HuH-7 (cell line): ENCODE data around the gene GAK.
"Not testable (repeated sequence)": the region's sequence is repeated elsewhere in the genome, so short reads cannot be mapped to it uniquely, and the experiment has no call there.

ENCODE experiments used
- DNase-seq: peaks from one replicate; pipeline ENCODE4 v3.0.0; 2011; ENCODE audit warnings: low spot score

GAK gene

GRCh38 chr4:931960-932712, at the start of gene GAK, which contains the start of gene TMEM175:
Gene GAK, minus strand, starts transcription at chr4:932316. Its CDS starts 129 bp downstream, at chr4:932187.
Gene TMEM175, plus strand, starts transcription at chr4:932460. Its CDS starts 15,280 bp downstream, at chr4:947740.
- peak; percentile 99 for DNase-seq

GRCh38 chr4:978957-979701, 47.0 kb upstream of the GAK start:
- peak; percentile 74 for DNase-seq

DNA sequence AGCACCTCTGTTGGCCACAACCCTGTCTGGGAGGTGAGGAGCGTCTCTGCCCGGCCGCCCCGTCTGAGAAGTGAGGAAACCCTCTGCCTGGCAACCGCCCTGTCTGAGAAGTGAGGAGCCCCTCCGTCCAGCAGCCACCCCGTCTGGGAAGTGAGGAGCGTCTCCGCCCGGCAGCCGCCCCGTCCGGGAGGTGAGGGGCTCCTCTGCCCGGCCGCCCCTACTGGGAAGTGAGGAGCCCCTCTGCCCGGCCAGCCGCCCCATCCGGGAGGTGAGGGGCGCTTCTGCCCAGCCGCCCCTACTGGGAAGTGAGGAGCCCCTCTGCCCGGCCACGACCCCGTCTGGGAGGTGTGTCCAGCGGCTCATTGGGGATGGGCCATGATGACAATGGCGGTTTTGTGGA, 43.9 kb upstream of the GAK start:
- not testable (repeated sequence) for DNase-seq

- DNase-seq, result no peak
Measured at GRCh38 chr4:974668-975067, 42.6 kb upstream of the GAK start.

DNA sequence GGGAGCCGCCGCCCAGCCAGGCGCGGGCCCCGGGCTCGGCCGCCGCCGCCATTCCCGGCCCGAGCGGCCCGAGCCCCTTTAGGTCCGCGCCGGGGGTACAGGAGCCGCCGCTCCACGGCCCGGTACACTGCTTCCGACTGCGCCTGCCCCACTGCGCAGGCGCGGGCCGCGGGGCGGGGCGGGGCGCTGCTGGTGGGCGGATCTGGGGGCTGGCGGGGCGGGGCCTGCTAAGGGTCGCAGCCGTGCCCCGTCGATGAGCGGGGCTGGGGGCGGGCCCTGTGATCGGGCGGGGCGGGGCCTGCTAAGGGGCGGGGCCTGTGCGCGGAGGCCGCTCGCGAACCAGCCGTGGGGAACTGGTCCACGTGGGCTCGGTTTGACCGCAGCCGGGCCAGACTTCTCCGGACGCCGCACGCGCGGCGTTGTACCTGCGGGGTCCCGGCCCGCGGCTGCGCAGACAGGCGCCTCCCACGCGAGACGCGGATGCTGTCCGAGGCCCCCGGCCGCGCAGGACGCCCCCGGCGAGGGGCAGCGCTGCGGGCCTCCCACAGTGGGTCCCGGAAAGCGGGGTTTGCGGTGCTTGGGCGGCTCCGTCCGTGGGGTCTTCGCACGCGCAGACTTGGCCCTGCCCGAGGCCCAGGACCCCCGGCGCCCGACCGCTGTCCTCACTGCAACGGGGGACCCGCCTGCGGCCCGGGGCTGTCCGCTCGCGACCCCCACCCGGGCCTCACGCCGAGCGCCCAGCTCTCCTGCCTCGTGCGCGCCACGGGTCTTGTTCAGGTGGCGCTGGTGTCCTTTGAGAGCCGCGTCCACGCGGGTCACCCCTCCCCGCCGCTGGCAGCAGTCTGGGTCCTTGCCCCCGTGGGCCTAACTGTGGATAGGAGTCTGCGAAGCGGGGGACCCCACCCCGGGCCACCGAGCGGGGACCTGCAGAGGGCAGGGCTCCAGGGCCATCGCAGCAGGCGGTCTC, 41.6 kb upstream of the GAK start, which contains the start of gene DGKQ:
TSS of gene DGKQ (minus strand) at position 139 of the 967 bp plus-strand sequence. CDS start at position 52, 87 bp downstream.
- DNase-seq, result peak; percentile 94

DNA sequence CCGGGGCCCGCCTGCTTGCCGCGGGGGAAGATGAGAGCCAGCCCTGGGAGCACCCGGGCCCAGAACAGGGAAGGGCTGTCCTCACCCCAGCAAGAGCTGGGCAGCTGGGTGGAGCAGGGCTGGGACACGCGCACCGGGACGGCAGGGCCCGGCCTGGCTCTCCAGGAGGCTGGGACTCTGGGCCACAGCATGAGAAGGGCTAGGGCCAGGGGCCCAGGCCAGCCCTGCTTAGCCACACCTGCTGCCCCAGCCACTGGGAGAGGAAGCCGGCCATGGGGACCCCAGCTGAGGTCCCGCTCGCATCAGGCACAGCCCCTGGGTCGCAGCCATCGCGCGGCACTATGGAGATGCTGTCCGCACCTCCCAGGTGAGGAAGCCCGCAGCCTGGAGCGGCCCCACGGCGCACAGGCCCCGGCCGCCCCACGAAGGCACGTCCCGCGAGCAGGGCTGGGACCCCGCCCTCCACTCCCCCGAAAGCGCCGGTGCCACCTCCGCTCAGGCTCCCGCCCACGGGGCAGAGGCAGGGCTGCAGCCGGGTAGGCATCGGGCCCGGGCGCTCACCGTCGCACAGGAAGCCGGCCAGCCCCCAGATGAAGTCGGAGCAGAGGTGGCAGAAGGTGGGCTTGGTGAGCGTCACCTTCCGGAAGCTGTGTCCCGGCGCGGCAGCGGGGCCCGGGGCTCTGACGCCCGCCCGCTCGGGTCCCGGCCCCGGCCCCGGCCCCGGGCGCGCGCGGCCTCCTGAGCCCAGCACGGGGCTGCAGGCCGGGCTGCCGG, 40.7 kb upstream of the GAK start:
- no peak for DNase-seq

DNA sequence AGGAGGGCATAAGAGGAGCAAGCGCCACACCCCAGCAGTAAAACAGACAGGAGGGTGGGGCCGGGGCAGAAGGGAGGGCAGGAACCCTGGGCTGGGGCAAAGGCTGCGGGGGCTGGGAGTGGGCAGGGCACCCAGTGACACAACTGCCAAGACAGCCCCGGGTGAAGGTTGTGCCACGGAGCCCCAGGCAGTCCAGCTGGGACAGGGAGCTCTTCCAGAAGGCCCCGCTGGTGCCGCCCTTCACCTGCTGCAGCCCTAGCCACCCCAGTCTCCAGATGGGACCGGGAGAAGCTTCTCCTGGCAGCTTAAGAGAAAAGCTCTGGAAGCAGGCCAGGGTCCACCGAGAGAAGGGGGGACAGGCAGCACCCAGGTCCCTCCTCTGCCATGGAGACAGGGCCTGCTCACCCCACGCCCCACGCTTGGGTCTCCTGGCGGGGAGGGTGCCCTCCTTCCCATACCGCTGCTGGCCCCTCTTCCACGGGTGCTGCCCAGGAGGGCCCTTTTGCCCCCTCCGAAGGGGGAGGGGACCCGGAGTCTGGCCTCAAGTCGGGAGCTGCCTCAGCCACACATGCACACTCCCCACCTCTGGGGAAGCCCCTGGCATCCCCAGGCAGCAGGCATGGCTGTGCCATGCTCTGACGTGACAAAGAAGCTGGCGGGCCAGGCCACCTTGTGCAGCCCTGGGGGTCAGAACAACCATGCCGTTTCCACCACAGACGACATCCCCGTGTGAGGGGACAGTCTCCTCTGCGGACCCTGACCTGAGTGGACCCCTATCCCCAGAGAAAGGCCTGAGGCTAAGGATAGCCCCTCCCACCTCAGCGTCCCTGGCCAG, 39.8 kb upstream of the GAK start:
- no peak for DNase-seq

DNA sequence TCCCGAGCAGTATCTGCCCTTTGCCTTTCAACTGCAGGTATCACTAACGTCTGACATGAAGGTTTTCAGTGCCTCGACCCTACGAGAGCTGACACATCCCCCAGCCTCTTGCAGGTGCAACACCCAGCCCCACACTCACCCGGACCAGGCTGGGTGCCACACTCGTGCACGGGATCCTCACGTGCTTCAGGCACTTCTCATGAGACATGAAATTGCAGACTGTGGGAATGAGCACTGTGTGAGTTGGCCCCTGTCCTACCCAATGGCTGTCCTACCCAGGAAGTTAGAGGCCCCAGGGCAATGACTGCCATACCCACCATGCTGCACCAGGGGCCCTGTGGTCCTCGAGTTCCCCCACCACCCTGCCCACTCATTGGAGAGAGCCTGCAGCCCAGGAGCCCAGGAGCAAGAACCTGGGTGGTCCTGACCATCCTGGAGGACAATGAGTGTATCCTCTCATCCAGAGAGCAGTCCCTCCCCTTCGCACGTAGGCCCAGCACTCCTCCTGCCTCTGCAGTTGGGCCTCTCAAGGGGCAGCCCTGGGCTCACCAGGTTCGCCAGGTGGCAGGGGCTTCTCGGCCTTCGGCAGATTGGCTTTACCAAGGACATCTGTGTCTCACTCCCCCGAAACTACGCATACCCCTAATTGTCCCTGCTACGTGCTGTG, 38.9 kb upstream of the GAK start:
- DNase-seq, result no peak

DNA sequence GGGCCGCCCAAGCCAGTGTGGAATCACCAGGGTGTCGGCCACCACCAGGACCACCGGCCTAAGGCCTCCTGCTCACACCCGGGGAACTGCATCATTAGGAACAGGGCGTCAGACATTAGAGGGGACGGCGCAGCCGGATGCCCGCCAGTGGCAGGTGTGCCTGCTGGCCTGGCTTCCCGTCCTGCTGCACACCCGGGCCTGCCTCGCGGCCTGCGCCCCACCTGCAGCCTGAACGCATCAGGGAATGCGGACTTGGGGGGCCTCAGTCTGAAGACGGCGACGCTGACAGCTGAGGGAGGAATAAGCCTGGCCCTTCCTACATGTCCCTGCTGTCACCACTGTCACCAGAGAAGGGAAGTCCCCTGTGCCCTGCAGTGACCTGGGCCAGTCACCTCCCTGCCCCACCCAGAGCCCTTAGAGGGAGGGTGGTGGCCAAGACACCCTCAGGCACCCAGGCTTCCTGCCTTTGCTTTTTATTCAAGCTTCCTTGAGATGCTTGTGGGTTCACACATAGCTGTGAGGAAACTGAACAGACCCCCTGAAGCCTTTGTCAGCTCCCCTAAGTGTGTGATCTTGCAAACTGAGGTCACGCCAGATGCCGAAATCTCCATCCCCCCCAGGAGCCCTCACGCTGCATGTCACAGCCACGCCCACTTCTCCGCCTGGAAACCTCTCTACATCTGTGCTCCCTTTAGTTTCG, 38.1 kb upstream of the GAK start:
- no peak for DNase-seq

DNA sequence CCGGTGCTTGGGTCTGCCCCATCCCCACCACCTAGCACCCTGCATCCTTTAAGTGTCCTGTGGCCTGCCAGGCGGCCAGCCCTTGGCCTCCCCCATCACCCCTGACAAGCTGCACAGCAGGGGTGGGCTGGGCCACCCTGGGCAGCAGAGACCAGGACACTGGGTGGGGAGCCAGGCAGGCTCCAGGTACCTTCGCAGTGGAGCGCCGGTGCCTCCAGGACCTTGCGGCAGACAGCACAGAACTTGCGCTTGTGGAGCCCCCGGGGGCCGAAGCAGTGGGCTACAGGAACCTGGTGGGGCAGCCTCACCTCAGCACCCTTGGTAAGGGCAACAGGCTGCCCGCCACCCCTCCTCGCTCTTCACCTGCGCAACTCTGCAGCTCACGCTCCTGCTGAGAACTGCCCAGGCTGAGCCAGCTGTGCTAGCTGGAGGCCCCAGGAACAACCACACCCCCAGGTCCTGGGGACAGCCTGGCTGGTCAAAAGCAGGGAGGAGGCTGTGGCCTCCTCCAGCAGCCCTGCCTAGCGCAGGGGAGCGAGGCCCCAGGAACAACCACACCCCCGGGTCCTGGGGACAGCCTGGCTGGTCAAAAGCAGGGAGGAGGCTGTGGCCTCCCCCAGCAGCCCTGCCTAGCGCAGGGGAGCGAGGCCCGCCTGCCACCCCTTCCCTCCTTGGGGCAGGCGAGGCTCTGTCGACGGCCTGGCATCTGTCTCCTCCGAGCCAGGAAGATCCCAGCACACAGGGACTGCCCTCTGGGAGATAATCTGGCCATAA, 36.7 kb upstream of the GAK start:
- DNase-seq, result no peak

- DNase-seq, result no peak
Measured at GRCh38 chr4:968221-968620, 36.1 kb upstream of the GAK start.

DNA sequence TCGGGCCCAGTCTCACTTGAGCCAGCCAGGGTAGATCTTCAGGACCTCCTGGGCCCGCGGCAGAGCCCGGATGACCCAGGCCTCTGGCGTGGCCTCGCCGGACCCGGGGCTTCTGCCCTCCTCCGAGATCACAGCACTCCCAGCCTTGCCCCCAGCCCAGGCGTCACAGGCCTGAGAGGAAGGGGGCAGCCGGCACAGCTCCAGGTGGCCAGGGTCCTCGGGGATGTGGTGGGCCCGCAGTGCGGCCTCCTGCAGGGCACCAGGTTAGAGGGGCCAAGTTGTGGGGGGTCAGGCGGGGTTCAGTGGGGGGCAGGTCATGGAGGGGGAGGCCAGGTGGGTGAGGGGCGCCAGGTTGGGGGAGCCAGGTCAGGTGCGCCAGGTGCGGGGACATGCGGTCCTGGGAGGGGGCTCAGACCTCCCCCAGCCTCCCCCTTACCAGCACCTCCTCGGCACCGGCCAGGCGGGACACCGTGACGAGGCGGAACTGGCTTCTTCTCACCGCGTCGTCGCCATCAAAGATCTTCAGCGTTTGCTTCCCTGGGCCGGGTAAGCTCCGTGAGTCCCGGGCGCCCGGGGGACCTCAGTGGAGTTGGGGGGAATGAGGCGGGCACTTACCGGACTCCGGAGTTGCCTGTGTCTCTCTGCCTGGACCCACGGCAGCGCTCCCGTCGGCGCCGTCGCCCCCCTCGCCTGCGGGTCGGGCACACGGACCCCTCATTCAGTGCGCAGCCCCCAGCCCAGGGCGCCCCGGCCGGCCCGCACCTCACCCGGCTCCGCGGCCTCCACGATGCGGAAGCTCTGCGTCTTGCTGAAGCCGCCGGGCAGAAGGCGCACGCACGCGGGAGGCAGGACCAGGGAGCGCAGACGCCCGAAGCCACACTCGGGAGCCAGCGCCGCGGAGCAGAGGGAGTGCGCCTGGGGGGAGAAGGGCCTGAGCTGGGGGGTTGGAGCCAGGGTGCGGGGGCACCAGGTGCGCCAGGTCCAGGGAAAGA, 35.3 kb upstream of the GAK start:
- no peak for DNase-seq

GRCh38 chr4:966266-967112, 34.4 kb upstream of the GAK start:
- DNase-seq, result no peak

- no peak for DNase-seq
Measured at GRCh38 chr4:965766-966134, 33.6 kb upstream of the GAK start.

DNA sequence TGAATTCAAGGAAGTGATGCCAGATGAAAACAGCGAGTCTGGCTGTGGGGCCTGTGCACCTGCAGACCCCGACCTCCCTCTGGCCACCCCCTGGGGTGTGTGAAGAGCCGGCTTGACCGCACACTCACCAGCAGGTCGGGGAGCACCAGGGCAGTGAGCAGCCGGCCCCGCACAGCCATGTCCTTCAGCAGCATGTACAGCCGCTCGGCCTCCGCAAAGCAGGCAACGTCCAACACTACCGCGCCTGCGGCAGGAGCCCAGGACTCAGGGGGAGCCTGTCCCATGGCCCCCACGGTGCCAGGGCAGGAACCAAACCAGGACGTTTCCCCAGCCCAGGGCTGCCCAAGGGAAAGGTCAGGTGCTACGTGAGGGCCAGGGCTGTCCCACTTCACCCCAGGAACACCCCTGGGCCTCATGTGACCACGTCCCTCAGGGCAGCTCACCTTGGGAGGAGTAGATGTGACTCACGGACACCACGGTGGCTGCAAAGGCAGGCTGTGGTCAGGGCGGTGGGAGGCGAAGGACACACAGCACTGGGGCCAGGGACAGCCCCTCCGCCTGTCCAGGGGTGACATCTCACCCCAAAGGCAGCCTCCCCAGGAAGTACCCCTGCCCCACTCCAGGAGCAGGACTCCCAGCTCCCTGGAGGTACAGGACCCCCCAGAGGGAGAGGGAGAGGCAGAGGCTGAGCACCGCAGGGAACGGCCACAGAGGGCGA, 33.1 kb upstream of the GAK start:
- DNase-seq, result no peak
